ENCODE data around the gene TPM1. TPM values are rescaled to one million over a fixed set of nuclear protein-coding genes. Genes with fewer than 3 reads are reported as not detected.

The TPM1 gene
- total and polyA plus RNA-seq, 9 of the 15 experiments (the other 6 are each of a cell fraction or from before 2014, with no cell fraction given): 8.1 to 53.9 (median 43.1) TPM

GRCh38 chr15:63038926-63039673, 3.4 kb upstream of the TPM1 start:
- POLR2A ChIA-PET: interaction anchor here (0.6 to 1.4 kb wide), 3 partner anchors 18 to 48 kb away, joined by 3 to 4 read pairs (median 3); no protein-coding TSS in a partner anchor
- peaks cover 0 to 19% of the 10 kb centered on the region in 2 experiments; a peak in 2 of 5 replicates for H3K4me1 ChIP-seq (replicated peaks in 1 of 2; ENCODE audit: control insufficient read depth in 2 of 2, insufficient read depth in 2 of 2, low read length in 2 of 2)
- CTCF ChIA-PET (ENCODE audit: low intra/inter-chr PET ratio): interaction anchor here (0.6 kb wide), 1 partner anchor 1218 kb away, joined by 3 read pairs; no protein-coding TSS in a partner anchor
- no peaks in the 10 kb centered on the region for H3K9me1 ChIP-seq (ENCODE audit: control insufficient read depth, insufficient read depth, low read length)
- no peak overlapping the region for H3K4me2 ChIP-seq (ENCODE audit: insufficient read depth, low read length)
- H3K27ac ChIP-seq (ENCODE audit: extremely low read depth, low read depth, low read length): no peak overlapping the region
- BruUV-seq (replicated peaks): no TSS peak
- intact Hi-C loops (cut with micrococcal nuclease) (no loop called here), in situ Hi-C loops (cut with MboI) (no loop called here)
- H2AFZ ChIP-seq (ENCODE audit: low read depth, low read length): no peak overlapping the region
- no peak overlapping the region for H3K4me3 ChIP-seq
- H3K36me3 ChIP-seq (ENCODE audit: control insufficient read depth, insufficient read depth, low read length): no peaks in the 10 kb centered on the region
- H3K9ac ChIP-seq (ENCODE audit: insufficient read depth in 1 of 2, low read depth in 2 of 2, low read length in 2 of 2): no peak overlapping the region
- H4K20me1 ChIP-seq (replicated peaks; ENCODE audit: control insufficient read depth, insufficient read depth, low read length): no peaks in the 10 kb centered on the region
- no peaks in the 10 kb centered on the region; the same call in 1 of the 2 replicates for H3K9me3 ChIP-seq (replicated peaks; ENCODE audit: control insufficient read depth, insufficient read depth, low read depth, low read length)
- WGBS (ENCODE audit: insufficient coverage, low coverage, missing lambda C conversion rate): 1% methylated on average over 5 of the region's 5 CpGs
- ATAC-seq (no peak), DNase-seq (ENCODE audit: extremely low read depth in 1 of 4, low spot score in 3 of 4) (no peak), FAIRE-seq (no peak)
- H3K27me3 ChIP-seq (ENCODE audit: control insufficient read depth in 2 of 2, insufficient read depth in 2 of 2, low read length in 2 of 2): peaks cover 61 to 79% of the 10 kb centered on the region in 2 experiments
- no peak for TF ChIP-seq CBX2 (IDR thresholded peaks at IDR 0.05; ENCODE audit: insufficient read depth, low read length, poor library complexity, severe bottlenecking)
- TF ChIP-seq ZNF12 (CRISPR knock-in tag; IDR thresholded peaks at IDR 0.05): peak; percentile 79; the same call in 1 of the 2 replicates
- H3K79me2 ChIP-seq (ENCODE audit: control insufficient read depth, insufficient read depth, low read length): no peaks in the 10 kb centered on the region

DNA sequence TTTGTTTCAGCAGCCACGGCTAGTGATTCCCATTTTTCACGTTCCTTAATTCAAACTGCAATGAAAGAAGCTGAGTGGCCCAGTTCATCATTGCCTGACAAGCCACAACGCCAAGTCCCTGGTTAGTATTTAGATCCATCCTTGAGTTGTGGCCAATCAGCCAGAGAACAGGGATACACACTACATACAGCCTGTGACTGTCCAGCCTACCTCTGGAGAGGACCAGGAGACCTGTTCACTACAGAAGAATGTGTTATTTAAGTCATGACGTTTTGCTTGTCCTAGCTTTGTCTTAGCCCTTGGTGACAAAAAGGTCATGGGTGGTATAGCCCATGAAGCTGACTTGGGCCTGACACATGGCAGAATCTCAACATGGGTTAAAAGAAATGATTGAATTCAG, 2.7 kb upstream of the TPM1 start:
- Histone ChIP-seq H3K4me3 (no peak overlapping the region), H3K4me2 (ENCODE audit: insufficient read depth, low read length) (no peak overlapping the region), H3K9me1 (ENCODE audit: control insufficient read depth, insufficient read depth, low read length) (no peaks in the 10 kb centered on the region), H3K79me2 (ENCODE audit: control insufficient read depth, insufficient read depth, low read length) (no peaks in the 10 kb centered on the region), H3K9ac (ENCODE audit: insufficient read depth in 1 of 2, low read depth in 2 of 2, low read length in 2 of 2) (no peak overlapping the region), H3K27me3 (ENCODE audit: control insufficient read depth in 2 of 2, insufficient read depth in 2 of 2, low read length in 2 of 2) (peaks cover 66 to 82% of the 10 kb centered on the region in 2 experiments), H4K20me1 (replicated peaks; ENCODE audit: control insufficient read depth, insufficient read depth, low read length) (no peaks in the 10 kb centered on the region), H3K36me3 (ENCODE audit: control insufficient read depth, insufficient read depth, low read length) (no peaks in the 10 kb centered on the region), H3K9me3 (replicated peaks; ENCODE audit: control insufficient read depth, insufficient read depth, low read depth, low read length) (no peaks in the 10 kb centered on the region; the same call in 1 of the 2 replicates), H3K4me1 (replicated peaks in 1 of 2; ENCODE audit: control insufficient read depth in 2 of 2, insufficient read depth in 2 of 2, low read length in 2 of 2) (peaks cover 0 to 19% of the 10 kb centered on the region in 2 experiments; a peak in 2 of 5 replicates), H2AFZ (ENCODE audit: low read depth, low read length) (no peak overlapping the region), H3K27ac (ENCODE audit: extremely low read depth, low read depth, low read length) (no peak overlapping the region)
- no peak for ATAC-seq
- no peak for TF ChIP-seq PKNOX1 (IDR thresholded peaks at IDR 0.05)
- ChIA-PET POLR2A (interaction anchor here (0.6 to 1.4 kb wide), 3 partner anchors 17 to 47 kb away, joined by 3 to 4 read pairs (median 3); no protein-coding TSS in a partner anchor), CTCF (ENCODE audit: low intra/inter-chr PET ratio) (no interaction called here)
- 8% methylated on average over 4 of the region's 4 CpGs for WGBS (ENCODE audit: insufficient coverage, low coverage, missing lambda C conversion rate)
- no peak for DNase-seq (ENCODE audit: extremely low read depth in 1 of 4, low spot score in 3 of 4)
- intact Hi-C loops (cut with micrococcal nuclease): no loop called here
- in situ Hi-C loops (cut with MboI): no loop called here
- FAIRE-seq: no peak
- no TSS peak for BruUV-seq (replicated peaks)
